ENCODE measurements around the gene KLK4.
A peak's percentile ranks its signal among the peaks of the same experiment; 100 is the strongest.
"Not testable (repeated sequence)": the region's sequence is repeated elsewhere in the genome, so short reads cannot be mapped to it uniquely, and the experiment has no call there.

The KLK4 gene

GRCh38 chr19:50912727-50913716, 1.8 kb upstream of the KLK4 start:
- DNase-seq (ENCODE audit: low read depth in 2 of 2), result peak in 1 of 2 donors; percentile 42

DNA sequence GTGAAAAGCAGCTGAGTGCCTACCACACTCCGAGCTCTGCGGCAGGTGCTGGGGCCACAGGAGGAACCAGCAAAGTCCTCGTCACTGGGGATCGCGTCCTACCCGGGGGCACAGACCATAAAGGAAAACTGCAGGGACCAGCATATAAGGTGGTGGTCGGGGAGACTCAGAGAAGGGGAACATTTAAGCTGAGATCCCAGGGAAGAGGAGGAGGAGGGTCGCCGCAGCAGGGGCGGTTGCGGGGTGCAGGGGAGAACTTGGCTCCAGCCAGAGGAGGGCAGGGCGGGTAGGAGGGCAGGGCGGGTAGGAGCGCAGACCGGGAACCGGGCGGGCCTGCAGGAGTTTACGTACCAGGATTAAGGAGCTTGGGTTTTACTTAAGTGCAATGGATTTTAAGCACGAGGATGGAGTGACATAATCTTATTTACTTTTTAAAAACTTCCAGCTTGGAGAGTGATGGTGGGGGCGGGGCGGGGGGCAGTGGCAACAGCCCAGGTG, 956 bp upstream of the KLK4 start:
- no peak for DNase-seq (ENCODE audit: low read depth in 2 of 2)

GRCh38 chr19:50910722-50911121, 473 bp downstream of the KLK4 start:
- no peak for DNase-seq (ENCODE audit: low read depth in 2 of 2)

DNA sequence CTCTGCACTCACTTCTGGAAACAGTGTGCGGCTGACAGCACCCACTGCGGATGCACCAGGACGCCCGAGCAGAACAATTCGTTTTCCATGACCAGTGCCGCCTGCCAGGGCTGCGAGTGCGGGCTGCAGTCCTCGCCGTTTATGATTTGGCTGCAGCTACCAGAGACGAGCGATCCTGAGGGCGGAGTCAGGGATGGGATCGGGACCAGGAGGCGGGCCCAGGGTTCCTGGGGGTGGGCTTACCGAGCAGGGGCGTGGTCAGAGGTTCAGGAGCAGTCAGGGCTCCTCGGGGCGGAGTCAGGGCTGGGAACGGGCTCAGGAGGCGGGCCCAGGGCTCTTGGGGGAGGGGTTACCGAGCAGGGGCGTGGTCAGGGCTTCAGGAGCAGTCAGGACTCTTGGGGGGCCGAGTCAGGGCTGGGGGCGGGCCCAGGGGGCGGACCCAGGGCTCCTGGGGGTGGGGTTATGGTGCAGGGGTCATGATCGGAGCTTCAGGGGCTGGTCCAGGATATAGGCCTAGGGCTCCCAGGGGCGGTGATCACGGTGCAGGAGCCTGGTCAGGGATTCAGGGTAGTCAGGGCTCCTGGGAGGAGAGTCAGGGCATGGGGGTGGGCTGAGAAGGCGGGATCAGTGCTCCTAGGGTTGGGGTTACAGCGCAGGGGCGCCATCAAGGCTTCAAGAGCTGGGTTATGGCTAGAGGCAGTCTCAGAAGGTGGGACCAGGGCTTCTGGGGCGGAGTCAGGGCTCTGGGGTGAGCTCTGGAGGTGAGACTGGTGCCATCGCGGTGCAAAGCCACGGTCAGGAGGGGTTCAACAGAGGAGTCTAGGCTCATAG, 1.7 kb downstream of the KLK4 start:
- peak in 1 of 2 donors; percentile 52 for DNase-seq (ENCODE audit: low read depth in 2 of 2)

- DNase-seq (ENCODE audit: low read depth in 2 of 2), result no peak
Measured at GRCh38 chr19:50908336-50908735, 2.9 kb downstream of the KLK4 start.

DNA sequence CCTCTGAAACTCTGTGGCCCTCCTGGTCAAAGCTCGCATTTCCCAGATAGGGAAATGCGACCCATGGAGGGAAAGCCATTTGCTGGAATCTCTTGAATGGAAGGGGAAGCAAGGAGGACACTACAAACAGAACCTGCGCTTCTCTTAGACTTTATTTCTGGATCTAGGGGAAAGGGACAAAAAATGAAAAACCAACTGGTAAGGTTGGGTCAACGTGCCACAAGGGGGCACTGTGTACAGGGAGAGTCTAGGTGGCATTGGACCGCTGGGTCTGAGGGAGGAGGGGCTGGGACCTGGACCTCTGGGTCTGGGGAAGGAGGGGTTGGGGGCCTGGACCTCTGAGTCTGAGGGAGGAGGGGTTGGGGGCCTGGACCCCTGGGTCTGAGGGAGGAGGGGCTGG, 5.0 kb downstream of the KLK4 start:
- DNase-seq (ENCODE audit: low read depth in 2 of 2), result no peak

GRCh38 chr19:50902640-50903039, 8.6 kb downstream of the KLK4 start:
- no peak for DNase-seq (ENCODE audit: low read depth in 2 of 2)

DNA sequence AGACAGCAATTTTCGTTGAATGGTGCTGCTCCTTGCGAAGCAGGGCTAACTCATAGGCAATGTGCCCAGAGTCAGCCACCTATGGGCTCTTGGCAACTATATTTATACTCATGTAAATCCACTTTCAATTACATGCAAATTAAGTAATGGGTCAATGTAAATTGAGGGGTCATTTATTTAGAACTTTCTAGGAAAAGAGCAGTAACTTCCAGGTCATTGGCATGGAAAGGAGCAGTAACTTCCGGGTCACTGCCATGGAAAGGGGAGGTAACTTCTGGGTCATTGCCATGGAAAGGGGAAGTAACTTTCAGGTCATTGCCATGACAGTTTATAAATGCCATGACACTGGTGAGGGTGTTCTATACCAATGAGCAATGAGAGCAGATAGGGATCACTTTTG, 11.6 kb downstream of the KLK4 start:
- DNase-seq (ENCODE audit: low read depth in 2 of 2), result no peak

GRCh38 chr19:50898018-50898417, 13.2 kb downstream of the KLK4 start:
- no peak for DNase-seq (ENCODE audit: low read depth in 2 of 2)

DNA sequence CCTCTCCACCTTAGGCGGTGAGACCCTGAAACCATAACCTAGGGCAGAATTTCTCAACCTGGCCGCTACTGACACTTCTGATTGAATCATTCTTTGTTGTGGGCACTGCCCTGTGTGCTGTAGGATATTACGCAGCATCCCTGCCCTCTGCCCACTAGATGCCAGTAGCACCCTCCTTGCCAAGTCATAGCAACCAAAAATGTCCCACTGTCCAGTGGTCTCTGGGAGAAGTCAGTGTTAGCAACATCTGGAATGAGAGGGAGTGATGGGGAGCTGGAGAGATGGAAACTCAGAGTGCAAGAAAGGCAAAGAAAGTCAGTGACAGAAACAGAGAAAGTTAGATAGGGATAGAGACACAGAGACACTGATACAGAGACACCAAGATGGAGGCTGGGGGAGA, 13.6 kb downstream of the KLK4 start:
- DNase-seq (ENCODE audit: low read depth in 2 of 2), result no peak

DNA sequence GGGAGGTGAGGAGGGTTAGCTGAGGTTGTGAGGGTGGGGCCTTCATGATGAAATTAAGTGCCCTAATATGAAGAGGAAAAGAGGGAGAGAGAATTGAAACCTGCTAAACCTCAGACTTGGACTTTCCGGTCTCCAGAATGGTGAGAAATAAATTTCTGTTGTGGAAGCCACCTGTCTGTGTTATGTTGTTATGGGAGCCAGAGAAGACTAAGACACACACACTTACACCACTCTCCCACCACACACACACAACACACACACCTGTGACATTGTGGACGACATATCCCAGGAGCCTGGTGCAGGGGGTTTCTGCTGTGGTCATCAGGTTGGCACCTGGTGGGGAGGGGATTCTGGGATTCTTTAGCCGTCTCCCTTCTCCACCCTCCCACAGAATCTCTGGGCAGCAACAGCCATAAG, 14.0 kb downstream of the KLK4 start:
- no peak for DNase-seq (ENCODE audit: low read depth in 2 of 2)

GRCh38 chr19:50896591-50897190, 14.5 kb downstream of the KLK4 start:
- peak; percentile 10 to 25 for DNase-seq (ENCODE audit: low read depth in 2 of 2)

DNA sequence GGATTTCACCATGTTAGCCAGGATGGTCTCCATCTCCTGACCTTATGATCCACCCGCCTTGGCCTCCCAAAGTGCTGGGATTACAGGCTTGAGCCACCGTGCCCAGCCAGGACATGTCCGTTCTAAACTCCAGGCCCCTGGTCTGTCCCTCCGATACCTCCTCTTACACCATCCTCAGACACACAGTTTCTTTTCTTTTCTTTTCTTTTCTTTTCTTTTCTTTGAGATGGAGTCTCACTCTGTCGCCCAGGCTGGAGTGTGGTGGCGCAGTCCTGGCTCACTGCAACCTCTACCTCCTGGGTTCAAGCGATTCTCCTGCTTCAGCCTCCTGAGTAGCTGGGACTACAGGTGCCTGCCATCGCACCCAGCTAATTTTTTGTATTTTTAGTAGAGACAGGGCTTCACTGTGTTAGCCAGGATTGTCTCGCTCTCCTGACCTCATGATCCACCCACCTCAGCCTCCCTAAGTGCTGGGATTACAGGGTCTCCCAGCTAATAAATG, 15.1 kb downstream of the KLK4 start:
- DNase-seq (ENCODE audit: low read depth in 2 of 2), result not testable (repeated sequence)

DNA sequence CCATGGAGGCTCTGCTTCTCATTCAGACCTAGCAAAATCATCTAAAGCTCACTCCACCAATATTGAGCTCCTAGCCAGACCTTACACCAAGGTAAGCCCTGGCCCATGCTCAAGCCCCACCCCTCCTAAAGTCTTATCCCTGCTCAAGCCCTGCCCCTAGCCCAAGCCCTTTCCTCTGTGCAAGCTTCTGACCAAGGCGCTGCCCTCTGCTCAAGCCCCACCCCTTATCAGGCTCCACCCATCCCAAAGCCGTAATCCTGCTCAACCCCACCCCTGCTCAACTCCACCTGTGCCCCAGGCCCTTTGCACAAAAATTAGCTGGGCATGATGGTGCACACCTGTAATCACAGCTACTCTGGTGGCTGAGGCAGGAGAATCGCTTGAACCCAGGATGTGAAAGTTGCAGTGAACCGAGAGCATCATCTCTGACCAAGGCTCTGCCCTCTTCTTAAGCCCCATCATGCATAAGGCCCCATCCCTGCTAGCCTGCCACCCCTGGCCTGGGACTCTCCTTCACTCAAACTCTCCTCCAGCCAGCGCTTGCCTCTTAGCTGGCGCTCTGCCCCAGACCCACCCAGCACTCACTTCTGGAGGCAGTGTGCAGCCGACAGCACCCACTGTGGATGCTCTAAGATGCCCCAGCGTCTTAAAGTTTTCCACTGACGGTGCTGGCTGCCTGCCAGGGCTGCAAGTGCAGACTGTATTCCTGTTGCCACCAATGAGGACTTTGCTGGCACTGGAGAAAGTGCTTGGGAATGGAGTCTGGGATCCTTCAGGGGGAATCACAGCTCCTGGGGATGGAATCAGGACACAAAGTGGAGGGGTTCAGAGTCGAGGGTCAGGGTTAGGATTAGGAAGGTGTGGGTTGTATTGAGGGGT, 16.5 kb downstream of the KLK4 start:
- DNase-seq (ENCODE audit: low read depth in 2 of 2), result no peak

- DNase-seq (ENCODE audit: low read depth in 2 of 2), result no peak
Measured at GRCh38 chr19:50893047-50893736, 18.0 kb downstream of the KLK4 start.

DNA sequence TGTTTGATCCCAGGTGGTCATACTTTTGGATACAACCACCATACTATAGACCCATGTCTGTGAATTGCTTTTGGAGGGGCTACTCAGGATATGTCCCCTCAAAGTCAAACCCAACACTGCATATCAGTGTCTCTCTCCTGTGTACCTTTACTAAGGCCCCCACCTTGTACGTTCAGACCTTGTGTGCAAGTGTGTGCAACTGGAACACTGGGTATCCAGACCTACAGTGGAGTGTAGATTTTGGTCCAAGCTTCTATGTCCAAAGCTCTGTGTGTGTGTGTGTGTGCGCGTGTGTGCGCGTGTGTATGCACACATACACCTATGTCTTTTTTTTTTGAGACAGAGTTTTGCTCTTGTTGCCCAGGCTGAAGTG, 20.0 kb downstream of the KLK4 start:
- no peak for DNase-seq (ENCODE audit: low read depth in 2 of 2)

DNA sequence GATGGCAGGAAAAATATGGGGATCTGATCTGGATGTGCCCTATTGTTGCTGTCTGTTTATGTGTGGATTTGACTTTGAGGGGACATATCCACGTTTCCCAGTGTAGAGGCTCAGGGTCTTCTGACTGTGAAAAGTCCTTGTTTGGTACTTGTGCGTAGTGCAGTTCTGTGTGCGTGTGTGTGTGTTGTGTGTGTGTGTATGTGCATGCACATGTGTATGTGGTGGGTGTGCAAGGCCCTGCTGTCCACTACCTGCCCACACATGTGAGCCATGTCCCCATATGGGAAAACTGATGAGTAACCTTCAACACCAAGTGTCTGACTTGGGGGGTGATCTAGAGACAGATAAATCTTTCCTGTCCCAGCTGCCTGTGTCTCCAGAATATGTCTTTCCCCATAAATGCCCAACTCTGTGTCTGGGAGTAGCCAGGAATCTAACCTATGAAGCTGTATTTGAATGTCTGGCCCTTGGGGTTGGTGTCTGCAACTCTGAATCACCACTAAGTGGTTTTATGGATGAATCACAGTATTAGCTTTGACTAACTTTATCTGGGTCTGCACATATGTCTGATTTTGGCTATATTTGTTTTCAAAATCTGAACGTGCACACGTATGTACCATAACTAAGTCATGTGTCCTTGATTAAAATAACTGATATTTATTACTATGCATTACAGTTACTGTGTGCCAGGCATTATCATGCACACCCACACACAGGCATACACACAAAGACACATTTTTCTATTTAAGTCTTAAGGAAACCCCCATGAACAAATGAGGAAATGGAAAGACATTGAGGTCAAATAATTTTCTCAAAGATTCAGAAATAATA, 20.6 kb downstream of the KLK4 start:
- no peak for DNase-seq (ENCODE audit: low read depth in 2 of 2)

DNA sequence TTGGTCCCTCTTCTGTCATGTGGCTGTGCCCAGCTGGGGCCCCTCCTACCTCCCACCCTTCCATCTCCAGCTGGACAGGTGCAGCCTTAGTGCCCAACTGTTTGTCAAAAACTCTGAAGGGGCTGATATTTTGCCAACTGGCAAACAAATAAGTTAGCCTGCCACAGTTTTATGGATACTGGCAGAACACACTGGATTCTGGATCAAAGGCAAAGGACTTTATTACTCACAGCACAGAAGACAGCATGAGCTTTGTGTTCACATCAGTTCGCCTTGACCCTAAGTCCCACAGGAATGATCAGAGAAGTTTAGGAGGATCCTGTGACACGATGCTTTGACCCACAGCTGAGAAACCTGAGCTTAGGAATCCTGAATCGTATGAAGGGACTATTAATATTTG, 21.6 kb downstream of the KLK4 start:
- DNase-seq (ENCODE audit: low read depth in 2 of 2), result no peak

DNA sequence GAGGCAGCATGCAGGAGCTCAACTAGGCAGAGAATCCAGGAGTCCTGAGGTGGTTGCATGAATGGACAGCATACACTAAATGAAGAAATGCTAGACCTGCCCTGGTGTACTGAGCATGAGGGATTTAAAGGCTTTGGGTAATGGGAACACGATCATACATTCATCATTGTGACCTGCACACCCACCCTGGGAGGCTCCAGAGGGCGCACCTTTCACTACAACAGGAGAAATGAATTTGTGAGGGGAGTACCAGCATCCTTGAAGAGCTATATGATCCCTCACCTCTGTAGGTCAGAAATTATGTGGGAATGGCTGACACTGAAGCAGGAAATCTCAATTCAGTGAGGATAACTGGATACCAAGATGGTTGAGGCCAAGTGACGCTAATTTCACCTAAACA, 29.0 kb downstream of the KLK4 start:
- no peak for DNase-seq (ENCODE audit: low read depth in 2 of 2)

All from stimulated activated CD4-positive, alpha-beta T cell treated with anti-CD3 and anti-CD28 coated beads, Interleukin-15, amount 100 ng/mL, for 48 hours (primary cell).